ENCODE data around the gene APLF. TPM values are rescaled to one million over a fixed set of nuclear protein-coding genes. Genes with fewer than 3 reads are reported as not detected.

The APLF gene
- total RNA-seq, 2 donors from 2014 or later, result 8.7 to 9.7 TPM

GRCh38 chr2:68565858-68566257 is 98.5 kb downstream of the APLF start:
- DNase-seq, result no peak
- no peaks in the 10 kb centered on the region for H3K27me3 ChIP-seq (ENCODE audit: control insufficient read depth, insufficient read depth, low read length, poor library complexity, severe bottlenecking)
- H3K4me3 ChIP-seq (ENCODE audit: low read length), result no peak overlapping the region
- no peaks in the 10 kb centered on the region for H3K36me3 ChIP-seq (ENCODE audit: control insufficient read depth, insufficient read depth, low read length)
- H3K27me3 Mint-ChIP-seq (ENCODE audit: insufficient read depth), result no peaks in the 10 kb centered on the region
- H3K9me3 ChIP-seq (ENCODE audit: control insufficient read depth, low read length), result no peaks in the 10 kb centered on the region
- peaks cover 9% of the 10 kb centered on the region for H3K36me3 Mint-ChIP-seq (ENCODE audit: low read depth)
- H3K27ac Mint-ChIP-seq, result no peak overlapping the region
- no peaks in the 10 kb centered on the region for H3K9me3 Mint-ChIP-seq
- H3K27ac ChIP-seq (ENCODE audit: low read depth, low read length), result no peak overlapping the region
- H3K4me1 ChIP-seq (ENCODE audit: control insufficient read depth, insufficient read depth, low read length), result peaks cover 4% of the 10 kb centered on the region
- TF ChIP-seq CTCF (conservative IDR thresholded peaks at IDR 0.05), result no peak
- WGBS, 2 experiments (ENCODE audit: insufficient coverage in 1 of 2, insufficient read length in 1 of 2), result 88 to 92% methylated on average over 3 of the region's 4 CpGs
- H3K9ac ChIP-seq (ENCODE audit: extremely low read depth, low read length, poor library complexity, severe bottlenecking), result no peak overlapping the region
- peaks cover 6% of the 10 kb centered on the region for H3K4me1 Mint-ChIP-seq
- H3K4me3 Mint-ChIP-seq, result no peak overlapping the region

GRCh38 chr2:68566362-68566761 is 99.0 kb downstream of the APLF start:
- H3K27me3 ChIP-seq (ENCODE audit: control insufficient read depth, insufficient read depth, low read length, poor library complexity, severe bottlenecking), result no peaks in the 10 kb centered on the region
- Mint-ChIP-seq H3K27me3 (ENCODE audit: insufficient read depth) (no peaks in the 10 kb centered on the region), H3K4me1 (peaks cover 6% of the 10 kb centered on the region), H3K9me3 (no peaks in the 10 kb centered on the region), H3K4me3 (no peak overlapping the region), H3K27ac (no peak overlapping the region), H3K36me3 (ENCODE audit: low read depth) (peaks cover 9% of the 10 kb centered on the region)
- 97 to 100% methylated on average over 1 to 3 of the region's 3 CpGs for WGBS, 2 experiments (ENCODE audit: insufficient coverage in 1 of 2, insufficient read length in 1 of 2)
- no peaks in the 10 kb centered on the region for H3K36me3 ChIP-seq (ENCODE audit: control insufficient read depth, insufficient read depth, low read length)
- peaks cover 4% of the 10 kb centered on the region for H3K4me1 ChIP-seq (ENCODE audit: control insufficient read depth, insufficient read depth, low read length)
- no peak for TF ChIP-seq CTCF (conservative IDR thresholded peaks at IDR 0.05)
- no peak for DNase-seq
- no peaks in the 10 kb centered on the region for H3K9me3 ChIP-seq (ENCODE audit: control insufficient read depth, low read length)
- no peak overlapping the region for H3K27ac ChIP-seq (ENCODE audit: low read depth, low read length)
- H3K4me3 ChIP-seq (ENCODE audit: low read length), result no peak overlapping the region
- no peak overlapping the region for H3K9ac ChIP-seq (ENCODE audit: extremely low read depth, low read length, poor library complexity, severe bottlenecking)

GRCh38 chr2:68568116-68568515 is 100.7 kb downstream of the APLF start:
- Mint-ChIP-seq H3K4me1 (peaks cover 6% of the 10 kb centered on the region), H3K36me3 (ENCODE audit: low read depth) (peaks cover 14% of the 10 kb centered on the region), H3K9me3 (peaks cover 3% of the 10 kb centered on the region), H3K27ac (no peak overlapping the region), H3K27me3 (ENCODE audit: insufficient read depth) (no peaks in the 10 kb centered on the region), H3K4me3 (no peak overlapping the region)
- Histone ChIP-seq H3K27ac (ENCODE audit: low read depth, low read length) (no peak overlapping the region), H3K9ac (ENCODE audit: extremely low read depth, low read length, poor library complexity, severe bottlenecking) (no peak overlapping the region), H3K36me3 (ENCODE audit: control insufficient read depth, insufficient read depth, low read length) (no peaks in the 10 kb centered on the region), H3K9me3 (ENCODE audit: control insufficient read depth, low read length) (no peaks in the 10 kb centered on the region), H3K4me1 (ENCODE audit: control insufficient read depth, insufficient read depth, low read length) (peaks cover 4% of the 10 kb centered on the region), H3K27me3 (ENCODE audit: control insufficient read depth, insufficient read depth, low read length, poor library complexity, severe bottlenecking) (no peaks in the 10 kb centered on the region), H3K4me3 (ENCODE audit: low read length) (no peak overlapping the region)
- WGBS, 2 experiments (ENCODE audit: insufficient coverage in 1 of 2, insufficient read length in 1 of 2), result 95% methylated on average over 1 of the region's 1 CpG; no CpG with 5 or more reads in 1 of the 2 experiments
- TF ChIP-seq CTCF (conservative IDR thresholded peaks at IDR 0.05), result no peak
- no peak for DNase-seq

All from endodermal cell (in vitro differentiated cells).